GM19324 (cell line): ENCODE results near the gene CCDC63.

ENCODE experiments used
- ATAC-seq: cut with Tn5 transposase; IDR thresholded peaks from one replicate; pipeline ENCODE4 v1.9.1; 2021; ENCODE audit warnings: mild to moderate bottlenecking, moderate library complexity; ENCODE audit not compliant: unreplicated experiment, low FRiP score

Gene CCDC63

GRCh38 chr12:110846615-110847566, at the start of gene CCDC63:
CCDC63 (plus strand) TSS chr12:110846987; CDS start chr12:110852955, 5,968 bp downstream.
- no peak for ATAC-seq

DNA sequence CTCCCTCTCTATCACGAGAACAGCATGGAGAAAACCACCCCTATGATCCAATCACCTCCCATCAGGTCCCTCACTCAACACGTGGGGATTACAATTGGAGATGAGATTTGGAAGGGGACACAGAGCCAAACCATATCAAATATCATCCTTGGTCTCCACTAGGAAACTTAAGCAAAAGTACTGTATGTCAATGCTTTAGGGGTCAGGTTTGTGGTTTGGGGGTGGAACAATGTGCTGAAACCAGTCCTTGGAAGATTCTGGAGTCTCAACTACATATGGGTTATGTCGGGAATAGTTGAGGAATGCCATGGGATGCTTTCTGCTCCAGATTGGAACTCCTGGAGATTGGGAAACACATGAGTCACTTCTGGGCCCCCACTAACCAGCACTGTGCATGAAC, 48.3 kb upstream of the CCDC63 start:
- no peak for ATAC-seq

- no peak for ATAC-seq
Measured at GRCh38 chr12:110802489-110802888, 44.3 kb upstream of the CCDC63 start.

GRCh38 chr12:110804406-110804805, 42.4 kb upstream of the CCDC63 start:
- ATAC-seq = no peak

GRCh38 chr12:110807640-110808039, 39.1 kb upstream of the CCDC63 start:
- ATAC-seq = no peak

- no peak for ATAC-seq
Measured at GRCh38 chr12:110809149-110809548, 37.6 kb upstream of the CCDC63 start.

DNA sequence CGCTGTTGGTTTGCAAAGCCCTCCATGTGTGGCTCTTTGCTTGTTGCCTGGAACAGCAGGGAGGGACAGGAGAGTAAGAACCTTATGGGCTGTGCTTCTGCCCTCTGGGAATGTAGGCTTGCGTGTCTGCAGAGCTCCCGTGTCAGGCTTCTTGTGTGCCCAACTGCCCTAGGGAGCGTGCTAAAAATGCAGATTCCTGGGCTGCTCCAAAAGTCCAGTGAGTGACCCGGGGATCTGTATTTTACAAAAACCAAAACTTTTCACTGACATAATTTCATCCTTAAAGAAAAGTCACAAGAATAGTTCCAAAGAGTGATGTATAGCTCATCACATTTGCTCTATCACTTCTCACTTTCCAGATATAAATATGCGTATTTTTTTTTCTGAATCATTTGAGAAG, 34.8 kb upstream of the CCDC63 start:
- ATAC-seq = no peak

DNA sequence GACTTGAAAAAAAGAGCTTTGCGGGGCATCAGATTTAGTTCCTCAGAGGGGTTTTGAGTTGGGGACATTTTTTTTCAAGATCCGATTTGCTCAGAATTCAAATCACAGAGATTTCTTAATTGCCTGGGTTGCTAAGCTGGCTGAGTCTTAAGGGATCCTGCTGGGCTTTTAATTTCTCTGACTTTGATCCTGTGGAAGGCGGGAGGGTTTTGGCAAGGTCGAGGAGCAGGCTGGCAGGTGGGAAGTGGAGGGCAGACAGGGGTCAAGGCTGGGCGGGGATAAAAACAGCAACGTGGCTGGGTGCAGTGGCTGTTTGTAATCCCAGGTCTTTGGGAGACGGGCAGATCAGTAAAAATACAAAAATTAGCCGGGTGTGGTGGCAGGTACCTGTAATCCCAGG, 33.5 kb upstream of the CCDC63 start:
- ATAC-seq = no peak

- no peak for ATAC-seq
Measured at GRCh38 chr12:110813756-110814155, 33.0 kb upstream of the CCDC63 start.

DNA sequence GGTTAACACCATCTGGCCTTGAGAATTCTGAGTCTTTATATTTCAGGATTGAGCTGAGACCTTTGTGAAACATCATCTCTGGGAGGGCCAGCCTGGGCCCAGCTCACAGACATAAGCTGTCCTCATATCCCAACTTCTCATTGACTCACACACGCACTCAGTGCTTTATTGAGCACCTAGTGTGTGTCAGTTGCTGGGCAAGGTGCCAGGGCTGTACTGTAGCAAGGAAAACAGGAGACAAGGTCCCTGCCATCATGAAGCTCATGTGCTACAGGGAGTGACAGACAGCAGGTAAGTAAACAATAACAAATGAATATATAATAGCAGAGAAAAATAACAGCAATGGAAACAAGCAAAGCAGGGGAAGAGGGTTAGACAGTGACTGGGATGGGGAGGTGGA, 30.5 kb upstream of the CCDC63 start:
- no peak for ATAC-seq

- no peak for ATAC-seq
Measured at GRCh38 chr12:110816779-110817178, 30.0 kb upstream of the CCDC63 start.

- ATAC-seq = no peak
Measured at GRCh38 chr12:110818511-110818910, 28.3 kb upstream of the CCDC63 start.

DNA sequence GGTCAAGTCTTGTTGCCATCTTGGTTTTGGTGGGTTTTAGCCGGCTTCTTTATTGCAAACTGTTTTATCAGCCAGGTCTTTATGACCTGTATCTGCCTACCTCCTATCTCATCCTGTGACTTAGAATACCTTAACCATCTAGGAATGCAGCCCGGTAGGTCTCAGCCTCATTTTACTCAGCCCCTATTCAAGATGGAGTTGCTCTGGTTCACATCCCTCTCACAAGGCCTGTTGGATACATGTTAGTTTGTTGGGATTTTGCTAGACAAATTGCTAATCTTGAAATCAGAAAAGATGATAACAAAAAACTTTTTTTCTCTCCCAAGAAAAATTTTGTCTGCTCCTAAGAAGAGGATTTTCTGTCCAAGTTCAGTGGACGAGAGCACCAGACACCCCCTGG, 27.6 kb upstream of the CCDC63 start:
- ATAC-seq = no peak

DNA sequence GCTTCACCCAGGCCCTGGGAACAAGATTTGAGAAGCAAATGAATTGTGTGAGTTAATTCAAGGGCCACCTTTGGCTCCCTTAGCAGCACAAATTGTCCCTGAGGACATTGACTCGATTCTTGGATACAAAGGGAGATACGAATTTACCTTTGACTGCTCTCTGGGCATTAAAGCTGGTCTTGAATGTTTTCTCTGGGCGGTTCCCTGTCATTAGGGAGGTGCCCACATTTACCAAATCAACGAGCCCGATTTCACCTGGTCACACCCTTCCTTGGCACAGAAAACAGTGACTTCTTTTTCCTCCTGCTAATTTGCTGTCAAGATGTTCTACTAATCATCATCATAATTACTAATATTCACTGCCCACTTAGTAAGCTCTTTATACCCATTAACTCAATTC, 27.1 kb upstream of the CCDC63 start:
- no peak for ATAC-seq

- no peak for ATAC-seq
Measured at GRCh38 chr12:110821917-110822316, 24.9 kb upstream of the CCDC63 start.

DNA sequence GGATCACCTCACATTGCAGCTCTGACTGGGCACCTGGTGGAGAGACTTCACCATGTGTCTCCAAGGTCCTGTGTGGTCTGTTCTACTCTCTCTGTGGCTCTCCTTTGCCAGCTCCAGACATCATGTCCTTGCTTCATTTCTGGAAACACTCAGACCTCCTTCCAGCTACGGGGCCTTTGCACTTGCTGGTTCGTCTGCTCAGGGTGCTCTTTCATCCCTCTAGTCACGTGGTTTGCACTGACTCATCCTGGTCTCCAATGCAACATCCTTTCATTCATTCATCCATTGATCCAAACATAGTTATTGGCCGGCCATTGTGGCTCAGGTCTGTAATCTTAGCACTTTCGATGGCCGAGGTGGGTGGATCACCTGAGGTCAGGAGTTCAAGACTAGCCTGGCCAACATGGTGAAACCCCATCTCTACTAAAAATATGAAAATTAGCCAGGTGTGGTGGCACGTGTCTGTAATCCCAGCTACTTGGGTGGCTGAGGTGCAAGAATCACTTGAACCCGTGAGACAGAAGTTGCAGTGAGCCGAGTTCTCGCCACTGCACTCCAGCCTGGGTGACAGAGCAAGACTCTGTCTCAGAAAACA, 23.9 kb upstream of the CCDC63 start:
- no peak for ATAC-seq

DNA sequence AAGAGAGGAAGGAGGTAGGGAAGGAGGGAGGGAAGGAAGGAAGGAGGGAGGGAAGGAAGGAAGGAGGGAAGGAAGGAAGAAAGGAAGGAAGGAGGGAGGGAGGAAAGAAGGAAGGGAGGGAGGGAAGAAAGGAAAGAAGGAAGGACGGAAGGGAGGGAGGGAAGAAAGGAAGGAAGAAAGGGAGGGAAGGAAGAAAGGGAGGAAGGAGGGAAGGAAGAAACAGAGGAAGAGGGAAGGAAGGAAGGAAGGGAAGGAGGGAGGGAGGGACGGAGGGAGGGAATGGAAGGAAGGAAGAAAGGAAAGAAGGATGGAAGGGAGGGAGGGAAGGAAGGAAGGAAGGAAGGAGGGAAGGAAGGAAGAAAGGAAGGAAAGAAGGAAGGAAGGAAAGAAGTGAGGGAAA, 22.4 kb upstream of the CCDC63 start:
- ATAC-seq = no peak

- no peak for ATAC-seq
Measured at GRCh38 chr12:110825530-110825929, 21.3 kb upstream of the CCDC63 start.

- no peak for ATAC-seq
Measured at GRCh38 chr12:110826592-110827200, 20.1 kb upstream of the CCDC63 start.

- no peak for ATAC-seq
Measured at GRCh38 chr12:110829308-110829707, 17.5 kb upstream of the CCDC63 start.

DNA sequence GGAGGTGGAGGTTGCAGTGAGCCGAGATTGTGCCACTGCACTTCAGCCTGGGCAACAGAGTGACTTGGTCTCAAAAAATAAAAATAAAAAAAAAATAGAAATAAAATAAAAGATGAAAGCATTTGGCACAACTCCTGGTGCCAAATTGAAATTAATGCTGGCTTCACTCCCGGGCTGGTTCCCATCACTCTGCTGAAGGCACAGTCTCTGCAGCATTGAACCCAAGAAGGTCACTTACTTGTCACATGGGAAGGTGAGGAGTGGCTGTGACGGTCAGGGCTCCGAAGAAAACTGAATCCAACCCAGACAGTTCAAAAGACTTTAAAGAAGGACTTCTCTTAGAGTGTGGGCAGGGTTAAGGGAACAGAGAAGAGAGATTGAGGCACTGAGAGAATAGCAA, 10.5 kb upstream of the CCDC63 start:
- ATAC-seq = no peak

DNA sequence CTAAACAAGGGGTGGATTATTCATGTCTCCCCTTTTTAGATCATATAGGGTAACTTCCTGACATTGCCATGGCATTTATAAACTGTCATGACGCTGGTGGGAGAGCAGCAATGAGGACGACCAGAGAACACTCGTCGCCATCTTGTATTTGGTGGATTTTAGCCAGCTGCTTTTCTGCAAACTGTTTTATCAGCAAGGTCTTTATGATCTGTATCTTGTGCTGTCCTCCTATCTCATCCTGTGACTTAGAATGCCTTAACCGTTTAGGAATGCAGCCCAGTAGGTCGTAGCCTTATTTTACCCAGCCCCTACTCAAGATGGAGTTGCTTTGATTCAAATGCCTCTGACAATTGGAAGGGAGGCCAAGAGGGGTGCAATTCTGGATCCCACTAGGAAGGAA, 5.8 kb upstream of the CCDC63 start:
- no peak for ATAC-seq
